ENCODE results near the gene ADAMTS4. TPM values are rescaled to one million over a fixed set of nuclear protein-coding genes. Genes with fewer than 3 reads are reported as not detected.
A peak's percentile ranks its signal among the peaks of the same experiment; 100 is the strongest.

ADAMTS4 gene
- total and polyA plus RNA-seq, 4 donors = 17.5 to 65.6 (median 38.4) TPM

DNA sequence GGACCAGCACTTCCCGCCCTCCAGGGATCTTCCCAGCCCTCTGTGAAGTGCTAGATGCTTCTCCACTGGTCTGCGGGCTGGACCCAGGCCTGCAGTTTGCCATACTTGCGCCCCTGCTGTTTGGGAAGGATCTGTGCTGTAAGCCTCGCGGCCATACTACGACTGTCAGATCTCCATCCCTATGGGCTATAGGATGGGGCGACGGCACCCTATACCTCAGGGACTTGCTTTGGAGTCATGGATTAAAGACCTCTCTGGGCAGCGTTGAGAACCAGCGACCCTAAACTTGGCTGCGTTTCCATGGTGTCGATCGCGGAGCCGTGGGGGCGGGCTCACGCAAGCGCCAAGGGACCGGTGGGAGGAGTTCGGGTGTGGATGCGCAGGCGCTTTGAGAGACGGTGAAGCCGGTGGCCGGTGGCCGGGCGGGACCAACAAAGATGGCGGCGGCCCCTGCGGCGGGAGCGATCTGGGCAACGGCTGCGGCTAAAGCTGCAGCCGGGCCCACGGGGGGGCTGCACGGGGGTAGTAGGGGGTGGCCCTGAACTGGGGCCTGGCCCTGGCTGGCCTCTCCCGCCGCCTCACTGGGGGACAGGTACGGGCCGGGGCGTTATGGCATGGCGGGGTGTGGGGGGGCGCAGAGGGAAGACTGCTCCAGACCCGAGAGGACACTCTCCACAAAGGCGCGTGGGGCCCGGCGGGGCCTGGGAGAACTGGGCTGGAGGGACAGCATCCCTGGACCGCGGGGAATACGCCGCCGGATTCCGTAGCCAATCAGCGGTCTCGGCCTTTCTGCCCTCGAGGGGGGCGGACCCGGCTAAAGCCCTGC is 39.6 kb downstream of the ADAMTS4 start, which contains the start of gene USP21:
Gene USP21, plus strand, starts transcription at position 414 of the 826 bp plus-strand sequence. CDS start 1,141 bp downstream, outside the sequence.
- peaks cover 29% of the 10 kb centered on the region for H3K4me1 ChIP-seq (ENCODE audit: control insufficient read depth, insufficient read depth, low read length)
- H3K9me3 ChIP-seq (ENCODE audit: control insufficient read depth, insufficient read depth, low read length) = no peaks in the 10 kb centered on the region
- under 1% methylated on average over 53 of the region's 60 CpGs for WGBS (ENCODE audit: insufficient coverage)
- peak within 1 kb of the TSS; percentile 79 for H3K27ac ChIP-seq (ENCODE audit: low read depth, low read length)
- H3K27me3 ChIP-seq (ENCODE audit: control insufficient read depth, insufficient read depth, low read length) = no peaks in the 10 kb centered on the region
- H3K4me3 ChIP-seq (ENCODE audit: low read depth, low read length) = peak within 1 kb of the TSS; percentile 94
- H3K36me3 ChIP-seq (ENCODE audit: control insufficient read depth, insufficient read depth, low read length) = peaks cover 48% of the 10 kb centered on the region
- peak; percentile 90 to 98 (median 94) for DNase-seq (ENCODE audit: low read depth in 4 of 6, low spot score in 6 of 6)

DNA sequence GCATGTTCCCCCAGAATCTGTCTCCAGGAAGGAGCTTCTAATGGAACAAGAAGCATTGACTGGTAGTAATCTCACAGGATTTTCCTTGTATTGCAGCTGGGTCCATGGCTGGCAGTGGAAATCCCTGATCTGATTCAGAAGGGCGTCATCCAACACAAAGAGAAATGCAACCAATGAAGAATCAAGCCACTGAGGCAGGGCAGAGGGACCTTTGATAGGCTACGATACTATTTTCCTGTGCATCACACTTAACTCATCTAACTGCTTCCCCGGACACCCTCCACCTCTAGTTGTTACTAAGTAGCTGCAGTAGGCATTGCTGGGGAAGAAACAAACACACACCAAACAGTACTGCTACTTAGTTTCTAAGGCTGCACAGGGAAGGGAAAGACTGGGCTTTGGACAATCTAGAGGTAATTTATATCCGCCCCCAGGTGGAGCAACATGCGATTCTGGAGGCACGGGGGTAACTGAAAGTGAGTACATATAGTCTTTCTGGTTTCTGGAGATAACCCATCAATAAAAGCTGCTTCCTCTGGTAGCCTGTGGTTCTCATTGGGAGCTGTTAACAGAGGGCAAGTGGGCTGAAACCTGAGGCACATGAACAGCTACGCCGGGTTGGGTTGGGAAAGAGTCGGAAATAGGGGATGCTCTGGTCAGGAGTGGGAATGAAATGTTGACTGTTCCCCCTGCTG is 40.4 kb downstream of the ADAMTS4 start:
- Histone ChIP-seq H3K9me3 (ENCODE audit: control insufficient read depth, insufficient read depth, low read length) (no peaks in the 10 kb centered on the region), H3K27me3 (ENCODE audit: control insufficient read depth, insufficient read depth, low read length) (no peaks in the 10 kb centered on the region), H3K36me3 (ENCODE audit: control insufficient read depth, insufficient read depth, low read length) (peaks cover 42% of the 10 kb centered on the region), H3K4me3 (ENCODE audit: low read depth, low read length) (peak overlapping the region; percentile 94), H3K27ac (ENCODE audit: low read depth, low read length) (peak overlapping the region; percentile 79), H3K4me1 (ENCODE audit: control insufficient read depth, insufficient read depth, low read length) (peaks cover 31% of the 10 kb centered on the region)
- 68% methylated on average over 3 of the region's 9 CpGs for WGBS (ENCODE audit: insufficient coverage)
- DNase-seq (ENCODE audit: low read depth in 4 of 6, low spot score in 6 of 6) = no peak

GRCh38 chr1:161157867-161158266 is 41.0 kb downstream of the ADAMTS4 start:
- Histone ChIP-seq H3K36me3 (ENCODE audit: control insufficient read depth, insufficient read depth, low read length) (peaks cover 36% of the 10 kb centered on the region), H3K4me3 (ENCODE audit: low read depth, low read length) (no peak overlapping the region), H3K4me1 (ENCODE audit: control insufficient read depth, insufficient read depth, low read length) (peaks cover 34% of the 10 kb centered on the region), H3K27ac (ENCODE audit: low read depth, low read length) (no peak overlapping the region), H3K27me3 (ENCODE audit: control insufficient read depth, insufficient read depth, low read length) (no peaks in the 10 kb centered on the region), H3K9me3 (ENCODE audit: control insufficient read depth, insufficient read depth, low read length) (no peaks in the 10 kb centered on the region)
- 83% methylated on average over 1 of the region's 1 CpG for WGBS (ENCODE audit: insufficient coverage)
- no peak for DNase-seq (ENCODE audit: low read depth in 4 of 6, low spot score in 6 of 6)

DNA sequence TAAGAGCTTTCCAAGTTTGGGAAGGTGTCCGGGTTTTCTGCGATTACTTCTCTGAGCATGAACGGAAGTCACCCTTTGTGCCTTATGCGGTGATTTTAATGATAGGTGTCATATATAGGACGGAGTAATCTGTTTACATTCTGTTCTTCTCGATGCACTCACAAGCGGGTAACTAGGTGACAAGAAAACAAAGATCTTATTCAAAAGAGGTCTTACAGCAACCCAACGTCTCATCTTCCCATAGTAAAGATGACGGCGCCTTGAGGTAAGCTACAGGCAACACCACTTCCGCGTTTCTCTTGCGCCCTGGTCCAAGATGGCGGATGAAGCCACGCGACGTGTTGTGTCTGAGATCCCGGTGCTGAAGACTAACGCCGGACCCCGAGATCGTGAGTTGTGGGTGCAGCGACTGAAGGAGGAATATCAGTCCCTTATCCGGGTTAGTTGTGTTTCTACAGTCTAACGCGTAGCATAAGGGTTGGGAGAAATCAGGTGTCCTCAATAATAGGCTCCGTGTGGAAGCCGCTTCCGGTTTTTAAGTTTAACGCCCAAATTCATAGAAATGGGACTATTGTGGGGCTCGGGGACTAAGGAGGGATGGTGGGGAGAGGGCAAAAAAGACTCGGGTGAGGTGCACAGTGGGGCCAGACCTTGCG is 45.0 kb downstream of the ADAMTS4 start, which contains the start of gene UFC1:
Gene UFC1, plus strand, starts transcription at position 297 of the 656 bp plus-strand sequence. Its CDS starts 20 bp downstream, at position 317.
- H3K36me3 ChIP-seq (ENCODE audit: control insufficient read depth, insufficient read depth, low read length) = peaks cover 11% of the 10 kb centered on the region
- H3K9me3 ChIP-seq (ENCODE audit: control insufficient read depth, insufficient read depth, low read length) = no peaks in the 10 kb centered on the region
- peak in 5 of 6 donors; percentile 70 to 97 (median 95) for DNase-seq (ENCODE audit: low read depth in 4 of 6, low spot score in 6 of 6)
- peak within 1 kb of the TSS; percentile 88 for H3K4me3 ChIP-seq (ENCODE audit: low read depth, low read length)
- under 1% methylated on average over 27 of the region's 33 CpGs for WGBS (ENCODE audit: insufficient coverage)
- H3K4me1 ChIP-seq (ENCODE audit: control insufficient read depth, insufficient read depth, low read length) = peaks cover 17% of the 10 kb centered on the region
- H3K27me3 ChIP-seq (ENCODE audit: control insufficient read depth, insufficient read depth, low read length) = no peaks in the 10 kb centered on the region
- H3K27ac ChIP-seq (ENCODE audit: low read depth, low read length) = peak within 1 kb of the TSS; percentile 95

DNA sequence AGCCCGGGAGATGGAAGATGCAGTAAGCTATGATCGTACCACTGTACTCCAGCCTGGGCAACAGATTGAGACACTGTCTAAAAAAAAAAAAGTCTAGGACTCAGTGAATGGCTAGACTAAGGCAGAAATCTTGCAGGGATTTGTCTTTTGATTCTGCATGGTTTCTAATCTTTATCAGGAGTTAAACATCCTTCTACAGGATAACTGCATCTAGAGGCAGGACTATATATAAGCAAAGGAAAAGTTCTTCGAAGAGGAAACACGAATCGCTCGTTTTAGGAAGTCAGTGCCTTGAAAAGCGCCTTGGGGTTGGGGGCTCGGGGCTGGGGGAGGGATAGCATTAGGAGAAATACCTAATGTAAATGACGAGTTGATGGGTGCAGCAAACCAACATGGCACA is 45.7 kb downstream of the ADAMTS4 start:
- no peaks in the 10 kb centered on the region for H3K9me3 ChIP-seq (ENCODE audit: control insufficient read depth, insufficient read depth, low read length)
- DNase-seq (ENCODE audit: low read depth in 4 of 6, low spot score in 6 of 6) = no peak
- 87% methylated on average over 2 of the region's 9 CpGs for WGBS (ENCODE audit: insufficient coverage)
- peaks cover 14% of the 10 kb centered on the region for H3K4me1 ChIP-seq (ENCODE audit: control insufficient read depth, insufficient read depth, low read length)
- no peaks in the 10 kb centered on the region for H3K27me3 ChIP-seq (ENCODE audit: control insufficient read depth, insufficient read depth, low read length)
- peak overlapping the region; percentile 88 for H3K4me3 ChIP-seq (ENCODE audit: low read depth, low read length)
- peak overlapping the region; percentile 95 for H3K27ac ChIP-seq (ENCODE audit: low read depth, low read length)
- H3K36me3 ChIP-seq (ENCODE audit: control insufficient read depth, insufficient read depth, low read length) = peaks cover 9% of the 10 kb centered on the region

GRCh38 chr1:161145832-161146231 is 53.0 kb downstream of the ADAMTS4 start:
- Histone ChIP-seq H3K27ac (ENCODE audit: low read depth, low read length) (no peak overlapping the region), H3K4me1 (ENCODE audit: control insufficient read depth, insufficient read depth, low read length) (no peaks in the 10 kb centered on the region), H3K36me3 (ENCODE audit: control insufficient read depth, insufficient read depth, low read length) (peaks cover 4% of the 10 kb centered on the region), H3K9me3 (ENCODE audit: control insufficient read depth, insufficient read depth, low read length) (no peaks in the 10 kb centered on the region), H3K4me3 (ENCODE audit: low read depth, low read length) (no peak overlapping the region), H3K27me3 (ENCODE audit: control insufficient read depth, insufficient read depth, low read length) (no peaks in the 10 kb centered on the region)
- 67% methylated on average over 1 of the region's 3 CpGs for WGBS (ENCODE audit: insufficient coverage)
- no peak for DNase-seq (ENCODE audit: low read depth in 4 of 6, low spot score in 6 of 6)

DNA sequence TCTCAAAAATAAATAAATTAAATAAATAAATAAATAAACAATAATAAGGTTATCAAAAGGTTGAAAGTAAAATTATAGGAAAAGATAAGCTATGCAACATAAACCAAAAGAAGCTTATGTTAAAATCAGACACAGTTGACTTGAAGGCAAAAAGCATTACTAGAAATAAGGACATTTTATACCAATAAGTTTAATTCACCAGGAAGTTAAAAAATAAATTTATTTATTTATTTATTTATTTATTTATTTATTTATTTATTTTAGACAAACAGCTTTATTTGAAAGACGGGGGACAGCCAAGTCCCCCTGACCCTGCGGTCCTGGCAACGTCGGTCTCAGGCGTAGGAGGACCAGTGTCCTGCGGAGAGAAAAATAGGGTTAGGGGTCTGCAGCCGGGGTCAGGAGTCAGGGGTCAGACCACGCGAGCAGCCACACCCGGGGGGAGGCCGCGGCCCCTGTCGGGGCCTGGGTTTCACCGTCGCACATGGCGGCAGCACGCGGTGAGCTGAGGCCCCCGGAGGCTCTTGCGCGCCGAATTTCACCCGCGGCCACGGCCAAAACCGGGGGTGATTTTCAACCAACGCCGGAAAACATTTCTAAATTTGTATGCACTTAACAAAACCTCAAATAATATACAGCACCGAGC is 58.0 kb downstream of the ADAMTS4 start:
- no peak overlapping the region for H3K4me3 ChIP-seq (ENCODE audit: low read depth, low read length)
- H3K27ac ChIP-seq (ENCODE audit: low read depth, low read length) = no peak overlapping the region
- 95% methylated on average over 24 of the region's 29 CpGs for WGBS (ENCODE audit: insufficient coverage)
- no peaks in the 10 kb centered on the region for H3K4me1 ChIP-seq (ENCODE audit: control insufficient read depth, insufficient read depth, low read length)
- H3K27me3 ChIP-seq (ENCODE audit: control insufficient read depth, insufficient read depth, low read length) = no peaks in the 10 kb centered on the region
- no peaks in the 10 kb centered on the region for H3K9me3 ChIP-seq (ENCODE audit: control insufficient read depth, insufficient read depth, low read length)
- peaks cover 4% of the 10 kb centered on the region for H3K36me3 ChIP-seq (ENCODE audit: control insufficient read depth, insufficient read depth, low read length)
- no peak for DNase-seq (ENCODE audit: low read depth in 4 of 6, low spot score in 6 of 6)

DNA sequence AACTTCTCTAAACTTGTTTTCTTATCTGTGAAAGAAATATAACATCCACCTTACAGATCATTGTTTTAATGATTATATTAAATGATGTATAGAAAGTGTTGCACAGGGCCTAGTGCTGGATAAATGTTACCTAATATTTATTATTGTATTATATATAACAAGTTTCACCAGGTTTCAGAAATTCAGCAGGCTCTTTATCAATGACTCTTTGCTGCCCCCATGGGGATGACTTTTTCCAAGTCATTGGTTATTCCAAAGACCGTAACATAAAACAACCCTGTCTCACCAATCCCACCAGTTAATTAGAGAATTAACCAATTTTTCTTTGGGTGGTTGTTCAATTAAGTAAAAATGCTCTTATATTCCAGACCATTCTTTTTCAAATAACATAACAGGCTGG is 59.1 kb downstream of the ADAMTS4 start:
- H3K4me1 ChIP-seq (ENCODE audit: control insufficient read depth, insufficient read depth, low read length) = no peaks in the 10 kb centered on the region
- no peaks in the 10 kb centered on the region for H3K9me3 ChIP-seq (ENCODE audit: control insufficient read depth, insufficient read depth, low read length)
- H3K27me3 ChIP-seq (ENCODE audit: control insufficient read depth, insufficient read depth, low read length) = no peaks in the 10 kb centered on the region
- H3K4me3 ChIP-seq (ENCODE audit: low read depth, low read length) = no peak overlapping the region
- H3K27ac ChIP-seq (ENCODE audit: low read depth, low read length) = no peak overlapping the region
- H3K36me3 ChIP-seq (ENCODE audit: control insufficient read depth, insufficient read depth, low read length) = peaks cover 4% of the 10 kb centered on the region
- DNase-seq (ENCODE audit: low read depth in 4 of 6, low spot score in 6 of 6) = peak in 2 of 6 donors; percentile 66 to 68
- WGBS (ENCODE audit: insufficient coverage) = no CpG with 5 or more reads among the region's 1 CpG

- no peak overlapping the region for H3K27ac ChIP-seq (ENCODE audit: low read depth, low read length)
- DNase-seq (ENCODE audit: low read depth in 4 of 6, low spot score in 6 of 6) = no peak
- no peaks in the 10 kb centered on the region for H3K27me3 ChIP-seq (ENCODE audit: control insufficient read depth, insufficient read depth, low read length)
- peaks cover 4% of the 10 kb centered on the region for H3K36me3 ChIP-seq (ENCODE audit: control insufficient read depth, insufficient read depth, low read length)
- H3K4me1 ChIP-seq (ENCODE audit: control insufficient read depth, insufficient read depth, low read length) = peaks cover 9% of the 10 kb centered on the region
- no peak overlapping the region for H3K4me3 ChIP-seq (ENCODE audit: low read depth, low read length)
- H3K9me3 ChIP-seq (ENCODE audit: control insufficient read depth, insufficient read depth, low read length) = no peaks in the 10 kb centered on the region
- 63% methylated on average over 1 of the region's 1 CpG for WGBS (ENCODE audit: insufficient coverage)
Measured at GRCh38 chr1:161138431-161138830, 60.4 kb downstream of the ADAMTS4 start.
